H9 (cell line): Measurements from ENCODE around the gene SLC30A9. TPM values are rescaled to one million over a fixed set of nuclear protein-coding genes. Genes with fewer than 3 reads are reported as not detected.

ENCODE experiments used
- DNase-seq: peaks from one replicate; pipeline ENCODE4 v3.0.0-alpha.2; 2017
- H2AFZ ChIP-seq: one replicate; pipeline ENCODE4 v1.6.1; 2013; ENCODE audit warnings: mild to moderate bottlenecking, low read length, control low read depth, moderate library complexity
- H2AK5ac ChIP-seq: 2 replicates; pipeline ENCODE4 v1.6.1; 2013; ENCODE audit warnings: low read length, control low read depth, mixed read lengths; ENCODE audit not compliant: insufficient read length
- H2BK120ac ChIP-seq: one replicate; pipeline ENCODE4 v1.6.1; 2013; ENCODE audit warnings: low read depth, mild to moderate bottlenecking, low read length, control low read depth, inconsistent platforms; ENCODE audit not compliant: poor library complexity, severe bottlenecking
- H2BK12ac ChIP-seq: 2 replicates; pipeline ENCODE4 v1.6.1; 2013; ENCODE audit warnings: low read length, control low read depth, mixed read lengths, low read depth; ENCODE audit not compliant: insufficient read length
- H2BK15ac ChIP-seq: 2 replicates; pipeline ENCODE4 v1.6.1; 2013; ENCODE audit warnings: low read depth, low read length, control low read depth
- H2BK20ac ChIP-seq: one replicate; pipeline ENCODE4 v1.6.1; 2013; ENCODE audit warnings: low read depth, mild to moderate bottlenecking, low read length, control low read depth, inconsistent platforms; ENCODE audit not compliant: poor library complexity, severe bottlenecking
- H2BK5ac ChIP-seq: 2 replicates; pipeline ENCODE4 v1.6.1; 2013; ENCODE audit warnings: low read length, control low read depth, mixed read lengths; ENCODE audit not compliant: insufficient read length
- H3K14ac ChIP-seq: 2 replicates; pipeline ENCODE4 v1.6.1; 2013; ENCODE audit warnings: low read length, control low read depth; ENCODE audit not compliant: insufficient read depth
- H3K18ac ChIP-seq: 2 replicates; pipeline ENCODE4 v1.6.1; 2013; ENCODE audit warnings: low read depth, mild to moderate bottlenecking, mixed read lengths, low read length, control low read depth; ENCODE audit not compliant: insufficient read length
- H3K23ac ChIP-seq: 2 replicates; pipeline ENCODE4 v1.6.1; 2013; ENCODE audit warnings: low read length, control low read depth, mixed read lengths, low read depth; ENCODE audit not compliant: insufficient read length
- H3K23me2 ChIP-seq: 2 replicates; pipeline ENCODE4 v1.6.1; 2013; ENCODE audit warnings: low read depth, mild to moderate bottlenecking, mixed read lengths, low read length, control low read depth; ENCODE audit not compliant: insufficient read length, poor library complexity, severe bottlenecking
- H3K27ac ChIP-seq: 2 replicates; pipeline ENCODE4 v1.5.1; 2013; ENCODE audit warnings: low read length, control low read depth, mixed read lengths, low read depth; ENCODE audit not compliant: insufficient read length
- H3K27me3 ChIP-seq: 2 replicates; pipeline ENCODE4 v1.6.1; 2013; ENCODE audit warnings: low read length, control low read depth, inconsistent platforms; ENCODE audit not compliant: insufficient read depth
- H3K4ac ChIP-seq: 2 replicates; pipeline ENCODE4 v1.6.1; 2013; ENCODE audit warnings: low read depth, mild to moderate bottlenecking, control low read depth, inconsistent platforms, low read length, moderate library complexity
- H3K4me1 ChIP-seq: 2 replicates; pipeline ENCODE4 v1.6.1; 2013; ENCODE audit warnings: low read length, control low read depth, inconsistent platforms; ENCODE audit not compliant: insufficient read depth
- H3K4me2 ChIP-seq: 2 replicates; pipeline ENCODE4 v1.6.1; 2013; ENCODE audit warnings: low read length, control low read depth, mixed read lengths; ENCODE audit not compliant: insufficient read length, insufficient read depth
- H3K56ac ChIP-seq: 2 replicates; pipeline ENCODE4 v1.6.1; 2013; ENCODE audit warnings: low read depth, mild to moderate bottlenecking, mixed read lengths, low read length, control low read depth; ENCODE audit not compliant: insufficient read length
- H3K79me1 ChIP-seq: 2 replicates; pipeline ENCODE4 v1.6.1; 2013; ENCODE audit warnings: low read depth, mild to moderate bottlenecking, moderate library complexity, low read length, control low read depth, inconsistent platforms; ENCODE audit not compliant: insufficient read depth, poor library complexity, severe bottlenecking
- H3K79me2 ChIP-seq: 2 replicates; pipeline ENCODE4 v1.6.1; 2013; ENCODE audit warnings: low read length, control low read depth, inconsistent platforms; ENCODE audit not compliant: insufficient read depth
- H3K9ac ChIP-seq: 2 replicates; pipeline ENCODE4 v1.6.1; 2013; ENCODE audit warnings: low read length, control low read depth, mixed read lengths; ENCODE audit not compliant: insufficient read length; ENCODE audit errors: extremely low read depth
- H3K9me3 ChIP-seq: one replicate; pipeline ENCODE4 v1.6.1; 2013; ENCODE audit warnings: low read depth, low read length, inconsistent platforms; ENCODE audit not compliant: control insufficient read depth
- H3T11ph ChIP-seq: one replicate; pipeline ENCODE4 v1.6.1; 2013; ENCODE audit warnings: mild to moderate bottlenecking, low read length, control low read depth, inconsistent platforms
- H4K20me1 ChIP-seq: one replicate; pipeline ENCODE4 v1.6.1; 2013; ENCODE audit not compliant: control insufficient read depth, insufficient read length, insufficient read depth
- H4K5ac ChIP-seq: 2 replicates; pipeline ENCODE4 v1.6.1; 2013; ENCODE audit warnings: low read depth, mild to moderate bottlenecking, mixed read lengths, low read length, control low read depth; ENCODE audit not compliant: insufficient read length
- H4K8ac ChIP-seq: replicated peaks from 2 replicates; pipeline ENCODE4 v1.6.1; 2013; ENCODE audit warnings: low read length, control low read depth, mixed read lengths, low read depth; ENCODE audit not compliant: insufficient read length
- H4K91ac ChIP-seq: 2 replicates; pipeline ENCODE4 v1.6.1; 2013; ENCODE audit warnings: low read depth, mild to moderate bottlenecking, moderate library complexity, mixed read lengths, low read length, control low read depth; ENCODE audit not compliant: insufficient read length
- H3K27ac Mint-ChIP-seq, 3 experiments: 2 replicates in 2 of 3; 3 replicates in 1 of 3; pipeline ENCODE4 v1.8.0; 2020 to 2021; ENCODE audit warnings: mixed read lengths in 3 of 3, mild to moderate bottlenecking in 1 of 3, moderate library complexity in 1 of 3
- H3K27me3 Mint-ChIP-seq: 2 replicates; pipeline ENCODE4 v1.8.0; 2021; ENCODE audit warnings: low read depth, mild to moderate bottlenecking, moderate library complexity, mixed read lengths
- H3K36me3 Mint-ChIP-seq, 3 experiments: 2 replicates in 2 of 3; 3 replicates in 1 of 3; pipeline ENCODE4 v1.8.0; 2020 to 2021; ENCODE audit warnings: low read depth in 3 of 3, mixed read lengths in 3 of 3; ENCODE audit not compliant: insufficient read depth in 1 of 3
- H3K4me1 Mint-ChIP-seq, 2 experiments: 2 replicates each; pipeline ENCODE4 v1.8.0; 2020; ENCODE audit warnings: mixed read lengths in 2 of 2
- H3K4me3 Mint-ChIP-seq, 2 experiments: 2 replicates in 1 of 2; 3 replicates in 1 of 2; pipeline ENCODE4 v1.8.0; 2020 to 2021; ENCODE audit warnings: mild to moderate bottlenecking in 2 of 2, mixed read lengths in 2 of 2, moderate library complexity in 1 of 2
- H3K9me3 Mint-ChIP-seq, 2 experiments: 2 replicates in 1 of 2; 3 replicates in 1 of 2; pipeline ENCODE4 v1.8.0; 2020; ENCODE audit warnings: mild to moderate bottlenecking in 2 of 2, mixed read lengths in 2 of 2, moderate library complexity in 1 of 2
- CTCF ChIP-seq: fragments of 200-600 bp; sonication (generic); conservative IDR thresholded peaks from 3 replicates; pipeline ENCODE4 v1.8.0; 2021; ENCODE audit warnings: antibody characterized with exemption, mild to moderate bottlenecking
- WGBS: extraction: QIAGEN DNeasy Blood & Tissue Kit; methylation state at CpG from one replicate; pipeline ENCODE4 v1.1.7; 2013; ENCODE audit warnings: missing lambda C conversion rate, low lambda C conversion rate, mixed read lengths; ENCODE audit not compliant: insufficient read length; ENCODE audit errors: extremely low coverage; 5-methylcytosine and 5-hydroxymethylcytosine counted together
- total RNA-seq: library from RNA; stranded (reverse); gene quantifications from 2 replicates; pipeline ENCODE4 v1.2.1, GENCODE V29; 2021

The SLC30A9 gene
- total RNA-seq, 1 experiment from 2014 or later, result 70.8 TPM

- no peak overlapping the region for H3K4me3 Mint-ChIP-seq
- DNase-seq, result no peak
Observed at GRCh38 chr4:41963105-41963504, 27.2 kb upstream of the SLC30A9 start.

More at GRCh38 chr4:41963105-41963504, 27.2 kb upstream of the SLC30A9 start:
- H3K79me1 ChIP-seq, result no peaks in the 10 kb centered on the region
- no peak overlapping the region for H2BK12ac ChIP-seq
- H3K27me3 Mint-ChIP-seq, result no peaks in the 10 kb centered on the region
- H3K14ac ChIP-seq, result no peak overlapping the region
- H3K27ac Mint-ChIP-seq, result no peak overlapping the region
- no peak overlapping the region for H4K91ac ChIP-seq
- no peak overlapping the region for H3K27ac ChIP-seq
- no peak overlapping the region for H4K8ac ChIP-seq
- TF ChIP-seq CTCF, result peak; percentile 69
- H3K23ac ChIP-seq, result no peak overlapping the region
- no CpG with 5 or more reads among the region's 4 CpGs for WGBS
- H3K18ac ChIP-seq, result no peak overlapping the region
- H2BK15ac ChIP-seq, result no peak overlapping the region
- no peak overlapping the region for H4K5ac ChIP-seq
- H2BK20ac ChIP-seq, result no peak overlapping the region
- no peak overlapping the region for H3K4me2 ChIP-seq
- no peaks in the 10 kb centered on the region for H3K4me1 ChIP-seq
- no peaks in the 10 kb centered on the region for H4K20me1 ChIP-seq
- no peak overlapping the region for H2BK120ac ChIP-seq
- H3K9ac ChIP-seq, result no peak overlapping the region
- H3K9me3 ChIP-seq, result no peaks in the 10 kb centered on the region
- no peak overlapping the region for H3K56ac ChIP-seq
- no peak overlapping the region for H2AK5ac ChIP-seq
- no peaks in the 10 kb centered on the region for H3K27me3 ChIP-seq
- H2AFZ ChIP-seq, result no peak overlapping the region
- peaks cover 0 to 5% (median 1%) of the 10 kb centered on the region in 3 experiments; a peak in 6 of 7 replicates for H3K36me3 Mint-ChIP-seq
- peaks cover 4 to 5% of the 10 kb centered on the region in 2 experiments; a peak in 4 of 5 replicates for H3K9me3 Mint-ChIP-seq
- no peak overlapping the region for H2BK5ac ChIP-seq
- H3K23me2 ChIP-seq, result no peaks in the 10 kb centered on the region
- no peak overlapping the region for H3T11ph ChIP-seq
- H3K4me1 Mint-ChIP-seq, result peaks cover 2 to 6% of the 10 kb centered on the region in 2 experiments; a peak in 3 of 4 replicates
- H3K79me2 ChIP-seq, result no peaks in the 10 kb centered on the region
- no peak overlapping the region for H3K4ac ChIP-seq
